Measurements from ENCODE around the gene PROCA1. TPM values are rescaled to one million over a fixed set of nuclear protein-coding genes. Genes with fewer than 3 reads are reported as not detected.

The PROCA1 gene
- polyA plus RNA-seq, 1 donor (not counting 4 experiments of a cell fraction or from before 2014, with no cell fraction given), result 0.39 TPM

GRCh38 chr17:28743243-28744103, 31.8 kb upstream of the PROCA1 start, which contains the start of gene TRAF4:
Gene TRAF4 (plus strand): TSS chr17:28744011. CDS start chr17:28744113, 102 bp downstream.
- dilution Hi-C loops (cut with MboI; ENCODE audit: extremely low pct_ligation_motif_present, low sequenced_read_pairs), result no loop called here
- Histone ChIP-seq H3K9ac (ENCODE audit: control insufficient read depth, extremely low read depth, insufficient read depth, low read length) (peak within 1 kb of the TSS; percentile 96), H3K9me3 (ENCODE audit: control insufficient read depth, low read depth, low read length) (peaks cover 11% of the 10 kb centered on the region), H3K79me2 (ENCODE audit: control insufficient read depth, insufficient read depth, low read length) (peaks cover 45% of the 10 kb centered on the region), H2AFZ (ENCODE audit: control insufficient read depth, low read length) (no peak within 1 kb of the TSS), H3K27me3 (ENCODE audit: control insufficient read depth, extremely low read depth, insufficient read depth, low read length) (no peaks in the 10 kb centered on the region), H3K4me2 (ENCODE audit: control insufficient read depth, extremely low read depth, insufficient read depth, low read depth, low read length) (peak within 1 kb of the TSS; percentile 96), H3K4me3 (ENCODE audit: control insufficient read depth in 2 of 3, extremely low read depth in 1 of 3, insufficient read depth in 2 of 3, low read depth in 1 of 3, low read length in 3 of 3) (peak within 1 kb of the TSS; percentile 88 to 98 (median 89)), H3K36me3 (ENCODE audit: control insufficient read depth in 2 of 2, extremely low read depth in 1 of 2, insufficient read depth in 2 of 2, low read length in 2 of 2) (peaks cover 18 to 23% of the 10 kb centered on the region in 2 experiments), H3K27ac (ENCODE audit: control insufficient read depth, insufficient read depth, low read length) (peak within 1 kb of the TSS; percentile 91), H3K9me1 (ENCODE audit: control insufficient read depth, extremely low read depth, insufficient read depth, low read length) (peaks cover 7% of the 10 kb centered on the region), H4K20me1 (ENCODE audit: control insufficient read depth, extremely low read depth, insufficient read depth, low read length) (peaks cover 24% of the 10 kb centered on the region), H3K4me1 (ENCODE audit: control insufficient read depth, extremely low read depth, insufficient read depth, low read length) (peaks cover 33% of the 10 kb centered on the region)
- FAIRE-seq (no peak), DNase-seq (ENCODE audit: low read depth, low spot score) (no peak)
- TF ChIP-seq, protein P1, sequence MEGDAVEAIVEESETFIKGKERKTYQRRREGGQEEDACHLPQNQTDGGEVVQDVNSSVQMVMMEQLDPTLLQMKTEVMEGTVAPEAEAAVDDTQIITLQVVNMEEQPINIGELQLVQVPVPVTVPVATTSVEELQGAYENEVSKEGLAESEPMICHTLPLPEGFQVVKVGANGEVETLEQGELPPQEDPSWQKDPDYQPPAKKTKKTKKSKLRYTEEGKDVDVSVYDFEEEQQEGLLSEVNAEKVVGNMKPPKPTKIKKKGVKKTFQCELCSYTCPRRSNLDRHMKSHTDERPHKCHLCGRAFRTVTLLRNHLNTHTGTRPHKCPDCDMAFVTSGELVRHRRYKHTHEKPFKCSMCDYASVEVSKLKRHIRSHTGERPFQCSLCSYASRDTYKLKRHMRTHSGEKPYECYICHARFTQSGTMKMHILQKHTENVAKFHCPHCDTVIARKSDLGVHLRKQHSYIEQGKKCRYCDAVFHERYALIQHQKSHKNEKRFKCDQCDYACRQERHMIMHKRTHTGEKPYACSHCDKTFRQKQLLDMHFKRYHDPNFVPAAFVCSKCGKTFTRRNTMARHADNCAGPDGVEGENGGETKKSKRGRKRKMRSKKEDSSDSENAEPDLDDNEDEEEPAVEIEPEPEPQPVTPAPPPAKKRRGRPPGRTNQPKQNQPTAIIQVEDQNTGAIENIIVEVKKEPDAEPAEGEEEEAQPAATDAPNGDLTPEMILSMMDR (optimal IDR thresholded peaks at IDR 0.05 in 1 of 3, IDR thresholded peaks at IDR 0.05 in 1 of 3, conservative IDR thresholded peaks at IDR 0.05 in 1 of 3; ENCODE audit: extremely low read depth in 1 of 3, insufficient read depth in 2 of 3, low read length in 3 of 3), result peak in 2 of 3 experiments; percentile 3 to 30
- no peak for TF ChIP-seq EZH2 (IDR thresholded peaks at IDR 0.05; ENCODE audit: low read length)

- dilution Hi-C loops (cut with MboI; ENCODE audit: extremely low pct_ligation_motif_present, low sequenced_read_pairs), result no loop called here
- H3K4me1 ChIP-seq (ENCODE audit: control insufficient read depth, extremely low read depth, insufficient read depth, low read length), result peaks cover 15% of the 10 kb centered on the region
- H3K36me3 ChIP-seq (ENCODE audit: control insufficient read depth in 2 of 2, extremely low read depth in 1 of 2, insufficient read depth in 2 of 2, low read length in 2 of 2), result peaks cover 5% of the 10 kb centered on the region in 2 experiments
- H3K4me3 ChIP-seq (ENCODE audit: control insufficient read depth in 2 of 3, extremely low read depth in 1 of 3, insufficient read depth in 2 of 3, low read depth in 1 of 3, low read length in 3 of 3), result no peak overlapping the region
- H3K9me1 ChIP-seq (ENCODE audit: control insufficient read depth, extremely low read depth, insufficient read depth, low read length), result peaks cover 2% of the 10 kb centered on the region
- no peak for DNase-seq (ENCODE audit: low read depth, low spot score)
- no peak overlapping the region for H3K4me2 ChIP-seq (ENCODE audit: control insufficient read depth, extremely low read depth, insufficient read depth, low read depth, low read length)
- peaks cover 27% of the 10 kb centered on the region for H3K79me2 ChIP-seq (ENCODE audit: control insufficient read depth, insufficient read depth, low read length)
- no peaks in the 10 kb centered on the region for H3K27me3 ChIP-seq (ENCODE audit: control insufficient read depth, extremely low read depth, insufficient read depth, low read length)
- FAIRE-seq, result no peak
- peaks cover 11% of the 10 kb centered on the region for H3K9me3 ChIP-seq (ENCODE audit: control insufficient read depth, low read depth, low read length)
- no peak for TF ChIP-seq EZH2 (IDR thresholded peaks at IDR 0.05; ENCODE audit: low read length)
- TF ChIP-seq, protein P1 (optimal IDR thresholded peaks at IDR 0.05 in 1 of 3, IDR thresholded peaks at IDR 0.05 in 1 of 3, conservative IDR thresholded peaks at IDR 0.05 in 1 of 3; ENCODE audit: extremely low read depth in 1 of 3, insufficient read depth in 2 of 3, low read length in 3 of 3), result no peak
- H3K9ac ChIP-seq (ENCODE audit: control insufficient read depth, extremely low read depth, insufficient read depth, low read length), result no peak overlapping the region
- no peak overlapping the region for H3K27ac ChIP-seq (ENCODE audit: control insufficient read depth, insufficient read depth, low read length)
- peaks cover 5% of the 10 kb centered on the region for H4K20me1 ChIP-seq (ENCODE audit: control insufficient read depth, extremely low read depth, insufficient read depth, low read length)
- H2AFZ ChIP-seq (ENCODE audit: control insufficient read depth, low read length), result no peak overlapping the region
Measured at GRCh38 chr17:28741358-28742349, 30.0 kb upstream of the PROCA1 start.

Measured in keratinocyte (primary cell).